GM23248 (cell line): ENCODE measurements around the gene KIF5A.

ENCODE experiments used
- EZH2 ChIP-seq: fragments of 200-600 bp; sonication (generic); IDR thresholded peaks from 2 replicates; pipeline ENCODE4 v1.6.1; 2018; ENCODE audit warnings: antibody characterized with exemption, mild to moderate bottlenecking; ENCODE audit not compliant: insufficient read depth, poor library complexity, severe bottlenecking
- EZH2phosphoT487 ChIP-seq: fragments of 200-600 bp; sonication (generic); IDR thresholded peaks from 2 replicates; pipeline ENCODE4 v1.6.1; 2018; ENCODE audit warnings: antibody characterized with exemption, moderate library complexity, mild to moderate bottlenecking, low read depth; ENCODE audit not compliant: insufficient read depth

- TF ChIP-seq EZH2 = no peak
- no peak for TF ChIP-seq EZH2phosphoT487
Measured at GRCh38 chr12:57533108-57533507, 16.7 kb upstream of the KIF5A start.
